GM12891 (cell line): ENCODE measurements around the gene GRB2.

Source experiments
- PAX5 ChIP-seq: IDR thresholded peaks from 2 replicates; pipeline ENCODE4 v1.6.1; 2011; ENCODE audit warnings: low read length, moderate library complexity, mild to moderate bottlenecking; ENCODE audit not compliant: insufficient read depth, severe bottlenecking
- POLR2A ChIP-seq: IDR thresholded peaks from 2 replicates; pipeline ENCODE4 v1.6.1; 2011; ENCODE audit warnings: low read depth, low read length, control low read depth
- POLR2AphosphoS5 ChIP-seq: IDR thresholded peaks from 2 replicates; pipeline ENCODE4 v1.6.1; 2011; ENCODE audit warnings: low read depth, low read length, control low read depth
- POU2F2 ChIP-seq: IDR thresholded peaks from 2 replicates; pipeline ENCODE4 v1.6.1; 2011; ENCODE audit warnings: low read depth, mild to moderate bottlenecking, control low read depth, low read length, moderate library complexity
- SPI1 ChIP-seq: IDR thresholded peaks from 2 replicates; pipeline ENCODE4 v1.6.1; 2011; ENCODE audit warnings: low read depth, low read length, control low read depth
- TAF1 ChIP-seq: IDR thresholded peaks from 2 replicates; pipeline ENCODE4 v1.6.1; 2011; ENCODE audit warnings: low read depth, low read length, control low read depth

DNA sequence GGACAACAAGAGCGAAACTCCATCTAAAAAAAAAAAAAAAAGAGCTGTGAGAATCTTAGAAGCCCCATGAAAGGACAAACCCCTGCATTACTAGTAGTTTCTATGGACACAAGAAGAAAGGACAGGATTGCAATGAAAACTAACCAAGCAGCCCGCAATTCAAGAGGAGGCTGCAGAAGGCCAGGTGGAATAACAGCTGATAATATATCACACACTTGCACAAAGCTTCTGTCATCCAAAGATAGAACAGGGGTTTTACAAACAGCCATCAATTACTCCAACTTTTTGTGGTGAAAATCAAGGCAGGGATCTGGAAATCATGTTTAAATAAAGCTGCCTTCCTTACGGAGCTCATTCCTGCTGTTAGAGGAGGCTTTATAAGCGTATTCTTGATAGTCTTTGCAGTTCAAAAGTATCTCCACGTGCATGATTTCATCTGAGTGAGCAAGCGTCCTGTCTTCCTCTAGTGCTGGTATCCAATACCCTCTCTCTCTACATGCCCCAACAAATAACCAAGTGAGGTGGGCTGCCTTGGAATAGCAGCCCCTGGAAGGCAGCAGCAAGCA, 27.8 kb upstream of the GRB2 start:
- no peak for TF ChIP-seq POLR2A
- TF ChIP-seq POLR2AphosphoS5 = no peak
- TF ChIP-seq SPI1 = no peak
- no peak for TF ChIP-seq TAF1
- no peak for TF ChIP-seq PAX5
- TF ChIP-seq POU2F2 = no peak
